Measurements from ENCODE around the gene CTNNA2. TPM values are rescaled to one million over a fixed set of nuclear protein-coding genes. Genes with fewer than 3 reads are reported as not detected.

Gene CTNNA2
- total RNA-seq, 1 experiment from 2014 or later = 5.5 TPM

DNA sequence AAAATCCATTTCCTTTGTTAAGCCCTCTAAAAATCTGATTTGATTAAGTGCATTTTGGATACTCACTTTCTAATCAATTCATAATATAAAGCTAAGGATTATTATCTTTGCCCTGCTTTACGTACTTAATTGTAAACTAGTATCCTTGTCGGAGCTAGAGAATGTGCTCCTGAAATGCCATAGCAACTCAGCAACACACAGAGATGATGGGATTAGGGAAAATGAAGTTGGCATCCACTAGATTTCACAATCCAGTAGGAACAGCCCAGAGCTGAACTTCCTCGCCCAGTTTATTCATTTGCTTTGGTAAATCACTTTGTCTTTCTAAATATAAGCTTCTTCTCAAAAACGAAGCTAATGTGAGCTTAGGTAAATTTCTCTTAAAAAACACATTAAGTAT is 386.3 kb downstream of the CTNNA2 start:
- no peak for TF ChIP-seq CTCF (conservative IDR thresholded peaks at IDR 0.05)
- H3K4me3 Mint-ChIP-seq = no peak overlapping the region
- WGBS (ENCODE audit: extremely low coverage, insufficient read length, low lambda C conversion rate) = no CpG with 5 or more reads among the region's 4 CpGs
- no peak overlapping the region for H3K14ac ChIP-seq (ENCODE audit: insufficient read depth, low read length)
- H4K5ac ChIP-seq (ENCODE audit: insufficient read length, low read depth, low read length) = no peak overlapping the region
- no peaks in the 10 kb centered on the region for H4K20me1 ChIP-seq (ENCODE audit: control insufficient read depth, insufficient read depth, insufficient read length)
- no peak overlapping the region for H4K91ac ChIP-seq (ENCODE audit: insufficient read length, low read depth, low read length)
- H3K9me3 Mint-ChIP-seq = no peaks in the 10 kb centered on the region
- no peaks in the 10 kb centered on the region for H3K36me3 Mint-ChIP-seq (ENCODE audit: insufficient read depth in 1 of 3, low read depth in 3 of 3)
- no peaks in the 10 kb centered on the region for H3K79me2 ChIP-seq (ENCODE audit: insufficient read depth, low read length)
- no peak overlapping the region for H3K18ac ChIP-seq (ENCODE audit: insufficient read length, low read depth, low read length)
- H3K4me1 Mint-ChIP-seq = peaks cover 5 to 12% of the 10 kb centered on the region in 2 experiments
- no peak overlapping the region for H3K56ac ChIP-seq (ENCODE audit: insufficient read length, low read depth, low read length)
- H2BK120ac ChIP-seq (ENCODE audit: low read depth, low read length, poor library complexity, severe bottlenecking) = no peak overlapping the region
- H3K4ac ChIP-seq (ENCODE audit: low read depth, low read length) = no peak overlapping the region
- no peak overlapping the region for H3T11ph ChIP-seq (ENCODE audit: low read length)
- H3K4me2 ChIP-seq (ENCODE audit: insufficient read depth, insufficient read length, low read length) = no peak overlapping the region
- no peak overlapping the region for H2BK12ac ChIP-seq (ENCODE audit: insufficient read length, low read depth, low read length)
- H2AK5ac ChIP-seq (ENCODE audit: insufficient read length, low read length) = no peak overlapping the region
- H2AFZ ChIP-seq (ENCODE audit: low read length) = no peak overlapping the region
- no peak overlapping the region for H4K8ac ChIP-seq (replicated peaks; ENCODE audit: insufficient read length, low read depth, low read length)
- H3K23ac ChIP-seq (ENCODE audit: insufficient read length, low read depth, low read length) = no peak overlapping the region
- no peaks in the 10 kb centered on the region for H3K79me1 ChIP-seq (ENCODE audit: insufficient read depth, low read depth, low read length, poor library complexity, severe bottlenecking)
- no peak overlapping the region for H3K27ac Mint-ChIP-seq
- H3K23me2 ChIP-seq (ENCODE audit: insufficient read length, low read depth, low read length, poor library complexity, severe bottlenecking) = no peaks in the 10 kb centered on the region
- no peaks in the 10 kb centered on the region for H3K27me3 ChIP-seq (ENCODE audit: insufficient read depth, low read length)
- no peaks in the 10 kb centered on the region for H3K27me3 Mint-ChIP-seq (ENCODE audit: low read depth)
- H3K9ac ChIP-seq (ENCODE audit: extremely low read depth, insufficient read length, low read length) = no peak overlapping the region
- H3K4me1 ChIP-seq (ENCODE audit: insufficient read depth, low read length) = 0 out of 2 replicates have a peak, but pooled peaks cover 4% of the 10 kb centered on the region
- no peak overlapping the region for H3K27ac ChIP-seq (ENCODE audit: insufficient read length, low read depth, low read length)
- no peak overlapping the region for H2BK5ac ChIP-seq (ENCODE audit: insufficient read length, low read length)
- no peak overlapping the region for H2BK15ac ChIP-seq (ENCODE audit: low read depth, low read length)
- H2BK20ac ChIP-seq (ENCODE audit: low read depth, low read length, poor library complexity, severe bottlenecking) = no peak overlapping the region
- no peak for DNase-seq
- H3K9me3 ChIP-seq (ENCODE audit: control insufficient read depth, low read depth, low read length) = no peaks in the 10 kb centered on the region

Data from H9 (cell line).